Astrocyte of the spinal cord (primary cell): ENCODE results near the gene APCDD1L.

Experiments
- DNase-seq: peaks from one replicate; pipeline ENCODE4 v3.0.0; 2011; ENCODE audit warnings: low read depth, low spot score
- H3K4me3 ChIP-seq: 2 replicates; pipeline ENCODE4 v1.5.1; 2011; ENCODE audit warnings: low read depth, mild to moderate bottlenecking, low read length, moderate library complexity
- CTCF ChIP-seq: IDR thresholded peaks from 2 replicates; pipeline ENCODE4 v1.5.1; 2012; ENCODE audit warnings: low read depth, mild to moderate bottlenecking, low read length, inconsistent platforms
- in situ Hi-C: cut with HindIII; loops from 2 replicates; pipeline ENCODE4 v1.10.0; 2017; ENCODE audit warnings: low sequenced_read_pairs

Gene APCDD1L

GRCh38 chr20:58550275-58551059 lies 35.3 kb upstream of the APCDD1L start:
- DNase-seq, result peak; percentile 93
- H3K4me3 ChIP-seq, result no peak overlapping the region
- in situ Hi-C loops, result no loop called here
- no peak for TF ChIP-seq CTCF

GRCh38 chr20:58549231-58550209 lies 34.3 kb upstream of the APCDD1L start:
- in situ Hi-C loops, result no loop called here
- no peak overlapping the region for H3K4me3 ChIP-seq
- DNase-seq, result no peak
- no peak for TF ChIP-seq CTCF

GRCh38 chr20:58547623-58548475 lies 32.6 kb upstream of the APCDD1L start:
- in situ Hi-C loops, result no loop called here
- H3K4me3 ChIP-seq, result no peak overlapping the region
- peak; percentile 53 for DNase-seq
- no peak for TF ChIP-seq CTCF

GRCh38 chr20:58546756-58547622 lies 31.8 kb upstream of the APCDD1L start:
- TF ChIP-seq CTCF, result no peak
- in situ Hi-C loops, result no loop called here
- no peak for DNase-seq
- H3K4me3 ChIP-seq, result no peak overlapping the region

GRCh38 chr20:58546416-58546711 lies 31.2 kb upstream of the APCDD1L start:
- TF ChIP-seq CTCF, result no peak
- H3K4me3 ChIP-seq, result no peak overlapping the region
- no peak for DNase-seq
- in situ Hi-C loops, result no loop called here
